NOMO-1 treated with dmso at 0.1 percent for 144 hours (cell line): Measurements from ENCODE around the gene BLNK.
"Not testable (repeated sequence)": the region's sequence is repeated elsewhere in the genome, so short reads cannot be mapped to it uniquely, and the experiment has no call there.

Experiments used
- DNase-seq: peaks from one replicate; lab custom pipeline; 2025; ENCODE audit not compliant: unreplicated experiment; lab: John Stamatoyannopoulos, UW

Gene BLNK

GRCh38 chr10:96229568-96230030 lies 41.8 kb downstream of the BLNK start:
- peak; percentile 28 for DNase-seq

- no peak for DNase-seq
Observed at GRCh38 chr10:96228408-96228994, 42.9 kb downstream of the BLNK start.

- no peak for DNase-seq
Observed at GRCh38 chr10:96227206-96227605, 44.2 kb downstream of the BLNK start.

- no peak for DNase-seq
Observed at GRCh38 chr10:96225119-96225518, 46.2 kb downstream of the BLNK start.

- DNase-seq: no peak
Observed at GRCh38 chr10:96222908-96223307, 48.5 kb downstream of the BLNK start.

GRCh38 chr10:96222441-96222840 lies 48.9 kb downstream of the BLNK start:
- DNase-seq: no peak

GRCh38 chr10:96218826-96219225 lies 52.5 kb downstream of the BLNK start:
- DNase-seq: no peak

GRCh38 chr10:96217711-96218110 lies 53.7 kb downstream of the BLNK start:
- DNase-seq: no peak

GRCh38 chr10:96216775-96217174 lies 54.6 kb downstream of the BLNK start:
- DNase-seq: no peak

- no peak for DNase-seq
Observed at GRCh38 chr10:96212911-96213310, 58.5 kb downstream of the BLNK start.

- DNase-seq: no peak
Observed at GRCh38 chr10:96211764-96212163, 59.6 kb downstream of the BLNK start.

- DNase-seq: no peak
Observed at GRCh38 chr10:96208946-96209345, 62.4 kb downstream of the BLNK start.

GRCh38 chr10:96208271-96208670 lies 63.1 kb downstream of the BLNK start:
- DNase-seq: no peak

GRCh38 chr10:96205580-96205979 lies 65.8 kb downstream of the BLNK start:
- no peak for DNase-seq

- no peak for DNase-seq
Observed at GRCh38 chr10:96201525-96201924, 69.8 kb downstream of the BLNK start.

- DNase-seq: not testable (repeated sequence)
Observed at GRCh38 chr10:96189505-96189904, 81.9 kb downstream of the BLNK start.

- DNase-seq: no peak
Observed at GRCh38 chr10:96188916-96189315, 82.5 kb downstream of the BLNK start.

- no peak for DNase-seq
Observed at GRCh38 chr10:96188421-96188820, 82.9 kb downstream of the BLNK start.

- no peak for DNase-seq
Observed at GRCh38 chr10:96176985-96177384, 94.4 kb downstream of the BLNK start.

GRCh38 chr10:96172666-96173065 lies 98.7 kb downstream of the BLNK start:
- DNase-seq: no peak

GRCh38 chr10:96170230-96170629 lies 101.1 kb downstream of the BLNK start:
- no peak for DNase-seq

GRCh38 chr10:96168546-96168945 lies 102.8 kb downstream of the BLNK start:
- DNase-seq: no peak

- DNase-seq: no peak
Observed at GRCh38 chr10:96165726-96166125, 105.6 kb downstream of the BLNK start.
